NT2/D1 (cell line): ENCODE measurements around the gene DCLK1.

Source experiments
- DNase-seq: peaks from one replicate; pipeline ENCODE4 v3.0.0-alpha.2; 2011; ENCODE audit warnings: low read depth, low spot score
- H3K27me3 ChIP-seq: 2 replicates; pipeline ENCODE4 v1.6.0; 2011; ENCODE audit warnings: mild to moderate bottlenecking; ENCODE audit not compliant: insufficient read length, insufficient read depth
- H3K36me3 ChIP-seq: 2 replicates; pipeline ENCODE4 v1.6.1; 2011; ENCODE audit warnings: mild to moderate bottlenecking, low read length, mixed read lengths; ENCODE audit not compliant: insufficient read depth, insufficient read length
- H3K4me1 ChIP-seq: 2 replicates; pipeline ENCODE4 v1.5.1; 2011; ENCODE audit not compliant: insufficient read depth, insufficient read length
- H3K4me3 ChIP-seq: 2 replicates; pipeline ENCODE4 v1.5.1; 2011; ENCODE audit warnings: low read depth; ENCODE audit not compliant: insufficient read length
- H3K9ac ChIP-seq: 2 replicates; pipeline ENCODE4 v1.6.0; 2011; ENCODE audit warnings: low read depth; ENCODE audit not compliant: insufficient read length
- H3K9me3 ChIP-seq: 2 replicates; pipeline ENCODE4 v1.5.1; 2011; ENCODE audit warnings: mild to moderate bottlenecking, low read length; ENCODE audit not compliant: insufficient read depth
- SUZ12 ChIP-seq: IDR thresholded peaks from 2 replicates; pipeline ENCODE4 v1.6.1; 2011; ENCODE audit not compliant: insufficient read length, insufficient read depth; ENCODE audit errors: extremely low read depth
- YY1 ChIP-seq: IDR thresholded peaks from 2 replicates; pipeline ENCODE4 v1.6.1; 2011; ENCODE audit not compliant: insufficient read length, insufficient read depth
- ZNF274 ChIP-seq: IDR thresholded peaks from 2 replicates; pipeline ENCODE4 v1.6.1; 2011; ENCODE audit warnings: mild to moderate bottlenecking, low read depth, low read length

Gene DCLK1

GRCh38 chr13:35891507-35892441 lies 239.4 kb downstream of the DCLK1 start:
- H3K36me3 ChIP-seq = no peaks in the 10 kb centered on the region
- H3K9ac ChIP-seq = no peak overlapping the region
- H3K4me3 ChIP-seq = no peak overlapping the region
- H3K9me3 ChIP-seq = no peaks in the 10 kb centered on the region
- H3K27me3 ChIP-seq = no peaks in the 10 kb centered on the region
- TF ChIP-seq ZNF274 (no peak), YY1 (no peak), SUZ12 (no peak)
- DNase-seq = no peak
- H3K4me1 ChIP-seq = no peaks in the 10 kb centered on the region

GRCh38 chr13:35889560-35889959 lies 241.6 kb downstream of the DCLK1 start:
- no peaks in the 10 kb centered on the region for H3K9me3 ChIP-seq
- H3K36me3 ChIP-seq = no peaks in the 10 kb centered on the region
- no peaks in the 10 kb centered on the region for H3K27me3 ChIP-seq
- no peak overlapping the region for H3K9ac ChIP-seq
- no peak overlapping the region for H3K4me3 ChIP-seq
- no peak for TF ChIP-seq YY1
- no peak for TF ChIP-seq ZNF274
- TF ChIP-seq SUZ12 = no peak
- no peak for DNase-seq
- H3K4me1 ChIP-seq = no peaks in the 10 kb centered on the region

DNA sequence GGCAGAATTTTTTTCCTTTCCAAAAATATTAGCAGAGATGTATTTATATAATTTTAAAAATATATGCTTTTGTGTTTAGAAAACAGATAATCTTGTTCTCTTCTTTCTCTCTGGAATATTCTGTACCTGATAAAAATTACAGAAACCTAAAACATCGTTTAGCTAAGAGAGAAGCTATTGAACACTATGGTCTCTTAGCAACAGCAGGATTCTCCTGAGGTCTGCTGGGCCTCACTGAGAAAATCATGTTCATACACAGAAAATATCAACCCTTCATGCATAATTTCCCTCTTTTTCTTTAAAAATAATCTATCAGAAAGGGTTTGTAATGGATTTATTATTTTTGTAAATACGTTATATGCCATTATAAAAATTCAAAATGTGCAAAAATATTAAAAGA lies 242.2 kb downstream of the DCLK1 start:
- no peak overlapping the region for H3K9ac ChIP-seq
- no peak for DNase-seq
- H3K36me3 ChIP-seq = no peaks in the 10 kb centered on the region
- no peaks in the 10 kb centered on the region for H3K4me1 ChIP-seq
- H3K27me3 ChIP-seq = no peaks in the 10 kb centered on the region
- H3K9me3 ChIP-seq = no peaks in the 10 kb centered on the region
- no peak overlapping the region for H3K4me3 ChIP-seq
- TF ChIP-seq ZNF274 = no peak
- TF ChIP-seq SUZ12 = no peak
- TF ChIP-seq YY1 = no peak

GRCh38 chr13:35888457-35888883 lies 242.7 kb downstream of the DCLK1 start:
- Histone ChIP-seq H3K4me3 (no peak overlapping the region), H3K36me3 (no peaks in the 10 kb centered on the region), H3K9me3 (no peaks in the 10 kb centered on the region), H3K9ac (no peak overlapping the region), H3K27me3 (no peaks in the 10 kb centered on the region), H3K4me1 (no peaks in the 10 kb centered on the region)
- DNase-seq = no peak
- TF ChIP-seq SUZ12 (no peak), YY1 (no peak), ZNF274 (no peak)

DNA sequence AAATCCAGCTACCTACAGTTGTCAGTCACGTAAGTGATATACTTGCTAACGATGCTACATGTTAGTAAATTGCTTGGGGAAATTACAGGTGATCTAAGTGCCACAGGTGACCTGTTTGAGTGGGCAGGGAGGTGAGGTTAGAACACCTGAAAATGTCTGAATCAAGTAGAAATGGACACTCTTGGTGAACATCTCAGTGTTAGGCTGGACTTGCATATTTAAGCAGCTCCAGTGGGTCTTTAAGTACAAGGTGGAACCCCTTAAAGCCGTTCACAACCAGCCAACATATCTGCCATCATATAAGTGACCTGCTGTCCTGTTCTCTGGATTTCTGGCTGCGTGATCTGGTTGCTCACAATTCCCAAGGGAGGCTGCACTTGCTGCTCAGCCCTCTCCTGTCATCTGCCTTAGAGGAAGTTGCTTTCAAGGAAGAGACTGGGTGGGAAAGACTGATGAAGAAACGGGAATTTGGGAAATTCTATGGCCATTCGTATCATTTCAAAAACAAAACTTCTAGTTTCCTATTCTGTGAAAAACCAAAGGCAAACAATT lies 244.0 kb downstream of the DCLK1 start:
- no peak for DNase-seq
- no peak overlapping the region for H3K4me3 ChIP-seq
- TF ChIP-seq YY1 (no peak), SUZ12 (no peak), ZNF274 (no peak)

GRCh38 chr13:35886332-35887114 lies 244.7 kb downstream of the DCLK1 start:
- no peak for DNase-seq
- Histone ChIP-seq H3K4me1 (no peaks in the 10 kb centered on the region), H3K9ac (no peak overlapping the region), H3K36me3 (no peaks in the 10 kb centered on the region), H3K27me3 (no peaks in the 10 kb centered on the region), H3K9me3 (no peaks in the 10 kb centered on the region), H3K4me3 (no peak overlapping the region)
- TF ChIP-seq ZNF274 (no peak), SUZ12 (no peak), YY1 (no peak)

More for the DNA sequence above, 244.0 kb downstream of the DCLK1 start:
- Histone ChIP-seq H3K9me3 (no peaks in the 10 kb centered on the region), H3K9ac (no peak overlapping the region), H3K4me1 (no peaks in the 10 kb centered on the region), H3K27me3 (no peaks in the 10 kb centered on the region), H3K36me3 (no peaks in the 10 kb centered on the region)
